ENCODE data around the gene SUPT3H.

- TF ChIP-seq CTCF (conservative IDR thresholded peaks at IDR 0.05; ENCODE audit: low read depth, low read length) (no peak), EZH2 (IDR thresholded peaks at IDR 0.05; ENCODE audit: low read length, unreplicated experiment) (no peak)
These were observed 416.8 kb downstream of the SUPT3H start for GRCh38 chr6:44960898-44961297.

All from PC-3 (cell line).